Adrenal gland (tissue), 12 donors: ENCODE measurements around the gene YY1. TPM values are rescaled to one million over a fixed set of nuclear protein-coding genes. Genes with fewer than 3 reads are reported as not detected.
A peak's percentile ranks its signal among the peaks of the same experiment; 100 is the strongest.

Source experiments
- DNase-seq, 7 donors: peaks; one replicate each; pipeline ENCODE4 v3.0.0-alpha.2; 2019 to 2020
- H3K27ac ChIP-seq, 5 donors: fragments of 200-600 bp; sonication (generic) in 4 of 5; 1 replicate in 3 of 5; 2 replicates in 2 of 5; pipeline versions ENCODE4 v1.5.1 to v1.8.0; 2016 to 2020; ENCODE audit warnings: mild to moderate bottlenecking in 1 of 5
- H3K27me3 ChIP-seq: fragments of 200-600 bp; 2 replicates; pipeline ENCODE4 v1.8.0; 2021
- H3K36me3 ChIP-seq, 2 donors: fragments of 200-600 bp; replicated peaks in 1 of 2; 1 replicate in 1 of 2; 2 replicates in 1 of 2; pipeline versions ENCODE4 v1.5.1 to v1.8.0; 2018 to 2022
- H3K4me1 ChIP-seq, 2 donors: fragments of 200-600 bp; replicated peaks in 1 of 2; 1 replicate in 1 of 2; 2 replicates in 1 of 2; pipeline versions ENCODE4 v1.5.1 to v1.8.0; 2018 to 2021
- H3K4me3 ChIP-seq, 4 donors: fragments of 200-600 bp; sonication (generic) in 3 of 4; one replicate each; pipeline ENCODE4 v1.5.1; 2016 to 2018
- H3K9me3 ChIP-seq, 3 donors: fragments of 200-600 bp; sonication (generic) in 1 of 3; replicated peaks in 1 of 3; 1 replicate in 2 of 3; 2 replicates in 1 of 3; pipeline versions ENCODE4 v1.5.1 to v1.8.0; 2016 to 2021
- CTCF ChIP-seq, 6 experiments: fragments of 450-650 bp in 4 of 6; fragments of 200-600 bp in 2 of 6; sonication (generic) in 1 of 6; IDR thresholded peaks; 1 replicate in 5 of 6; 2 replicates in 1 of 6; pipeline versions ENCODE4 v1.5.1 to v1.8.0; 2016 to 2021; ENCODE audit warnings: antibody characterized with exemption in 6 of 6, mild to moderate bottlenecking in 2 of 6, moderate library complexity in 1 of 6
- POLR2A ChIP-seq, 2 donors: fragments of 450-650 bp; IDR thresholded peaks; one replicate each; pipeline ENCODE4 v1.6.1; 2017; ENCODE audit warnings: antibody characterized with exemption in 2 of 2, mild to moderate bottlenecking in 2 of 2, moderate library complexity in 1 of 2
- WGBS, 4 donors: extraction: QIAGEN DNeasy Blood & Tissue Kit in 2 of 4; methylation state at CpG; one replicate each; pipeline versions ENCODE4 v1.1.5 to v1.1.7; 2013 to 2017; 5-methylcytosine and 5-hydroxymethylcytosine counted together
- intact Hi-C, 2 donors: fragments of 100-400 bp; cut with DNase I; formaldehyde crosslinking; loops; one replicate each; pipeline versions ENCODE4 v1.14.1 to v1.15.0; 2022 to 2023
- polyA plus RNA-seq, 3 donors: library from polyadenylated mRNA; stranded (reverse); fragments of 200-250 nt in 2 of 3; fragments of 350-450 nt in 1 of 3; fragmentation: Illumina TruSeq in 1 of 3; extraction: RNeasy Lipid Tissue Mini Kit (QIAGEN cat#74804) in 1 of 3; gene quantifications; one replicate each; pipeline ENCODE4 v1.2.3, GENCODE V29; 2013 to 2014
- total RNA-seq, 9 donors: library from RNA; depleted of rRNA in 4 of 9; stranded (reverse); fragments of >200 nt in 4 of 9; fragments of 120-200 nt in 1 of 9; fragmentation: NEBNext Ultra II Directional in 1 of 9; extraction: Animal tissue kit (Norgen Biotek cat#: 25700) in 1 of 9; gene quantifications; one replicate each; pipeline versions ENCODE4 v1.1.0 to v1.2.4, GENCODE V29; 2013 to 2023
- donor health status: healthy with polysubstance abuse.
- donor health status: Bipolar disorder and iron deficiency.
- donor health status: DM: yes; HTN: yes; CAD: no.
- donor health status: DM: no; HTN: no; CAD: no.
- donor health status: DM: no; HTN: no; CAD: no.
- donor health status: DM: yes; HTN: yes; CAD: no.

The YY1 gene
- total and polyA plus RNA-seq, 12 donors, result 20.1 to 79.7 (median 52.4) TPM

DNA sequence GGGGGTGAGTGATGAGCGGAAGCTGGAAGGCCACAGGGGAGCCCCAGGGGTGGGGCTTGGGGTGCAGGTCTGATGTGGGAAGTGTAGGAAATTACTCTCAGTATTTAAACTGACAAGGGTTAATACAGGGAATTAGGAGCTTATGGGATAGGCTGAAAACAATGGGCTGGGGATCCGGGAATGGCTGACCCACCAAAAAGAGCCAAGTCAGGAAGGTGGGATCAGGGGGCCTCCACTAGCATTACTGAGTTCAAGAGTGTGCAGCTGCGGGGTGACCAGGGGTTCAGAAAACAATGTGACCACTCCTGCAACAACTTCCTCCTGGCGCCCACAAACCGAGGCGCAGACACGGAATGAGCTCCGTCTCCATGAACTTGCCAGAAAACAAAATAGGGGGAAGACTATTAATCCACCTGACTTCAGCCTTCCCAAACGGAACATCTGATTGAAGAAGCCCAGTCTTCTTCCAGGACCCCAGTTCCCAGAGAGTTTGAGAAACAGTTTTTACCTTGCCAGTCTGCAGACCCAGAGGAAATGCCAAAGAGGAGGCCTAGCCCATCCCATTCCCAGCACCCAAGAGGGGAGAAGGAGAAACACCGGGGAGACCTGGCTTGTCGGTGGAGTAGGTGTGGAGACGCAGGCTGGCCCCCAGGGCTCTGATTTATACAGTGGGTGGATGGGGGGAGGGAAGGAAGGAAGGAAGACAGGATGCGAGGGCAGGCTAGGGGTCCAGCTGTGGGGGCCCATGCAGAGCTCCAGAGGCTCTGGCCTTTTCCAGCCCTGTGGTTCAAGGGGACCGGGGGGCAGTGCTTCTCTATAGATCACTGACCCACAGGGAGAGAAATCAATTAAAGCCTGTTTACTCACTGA lies 16.5 kb upstream of the YY1 start:
- 47 to 61% (median 59%) methylated on average over 14 of the region's 14 CpGs for WGBS, 4 donors
- Histone ChIP-seq H3K36me3 (no peaks in the 10 kb centered on the region), H3K4me3 (peak overlapping the region in 1 of 4 donors; percentile 46), H3K9me3 (no peaks in the 10 kb centered on the region), H3K27ac (peak overlapping the region in 3 of 5 donors; percentile 39 to 64 (median 49)), H3K27me3 (no peaks in the 10 kb centered on the region), H3K4me1 (peaks cover 14 to 31% of the 10 kb centered on the region in 2 donors)
- no peak for DNase-seq
- TF ChIP-seq POLR2A (IDR thresholded peaks at IDR 0.05), result no peak
- TF ChIP-seq CTCF (IDR thresholded peaks at IDR 0.05), result no peak
- intact Hi-C loops, result no loop called here

DNA sequence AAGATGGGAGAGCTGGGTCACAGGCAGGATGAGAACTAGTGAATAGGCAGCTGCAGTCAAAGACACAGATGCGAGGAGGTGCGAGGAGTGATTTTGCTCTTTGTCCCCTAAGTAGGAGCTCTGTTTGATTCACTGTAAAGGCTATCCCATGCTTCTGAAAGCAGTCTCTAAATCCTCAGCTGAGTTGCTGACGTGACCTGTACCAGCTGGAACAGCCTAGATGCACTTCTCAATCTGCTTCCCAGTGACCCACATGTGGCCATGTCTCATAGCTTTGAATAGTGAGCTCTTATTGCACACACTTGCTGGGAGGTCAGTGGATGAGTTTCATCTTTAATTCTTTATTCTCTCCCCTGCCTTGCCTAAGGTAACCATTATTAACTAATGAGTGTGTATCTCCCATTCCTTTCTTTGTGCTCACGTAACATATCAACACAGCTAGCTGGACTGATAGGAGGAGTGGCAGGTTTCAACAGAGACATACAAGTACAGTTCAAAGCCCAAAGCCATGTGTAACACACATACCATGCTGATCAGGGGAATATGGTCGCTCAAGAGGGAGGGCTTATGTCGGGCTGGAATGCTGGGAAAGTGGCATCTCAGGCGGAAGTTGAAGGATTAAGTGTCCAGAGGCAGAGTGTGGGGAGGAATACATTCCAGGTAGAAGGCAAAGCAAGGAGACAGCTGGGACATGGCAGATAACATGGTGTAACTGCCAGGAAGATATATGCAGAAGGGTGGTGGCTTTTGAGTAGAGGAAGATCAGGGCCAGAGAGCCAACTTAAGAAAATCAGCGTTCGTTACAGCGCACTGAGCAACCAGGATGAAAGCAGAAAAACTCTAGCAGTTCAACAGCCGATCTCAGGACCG lies 15.4 kb upstream of the YY1 start:
- H3K9me3 ChIP-seq, result no peaks in the 10 kb centered on the region
- peaks cover 14 to 31% of the 10 kb centered on the region in 2 donors for H3K4me1 ChIP-seq
- no peaks in the 10 kb centered on the region for H3K27me3 ChIP-seq
- no peak overlapping the region for H3K4me3 ChIP-seq
- 85 to 93% (median 88%) methylated on average over 12 of the region's 12 CpGs for WGBS, 4 donors
- no peak for TF ChIP-seq CTCF (IDR thresholded peaks at IDR 0.05)
- TF ChIP-seq POLR2A (IDR thresholded peaks at IDR 0.05), result no peak
- no peak overlapping the region for H3K27ac ChIP-seq
- no peaks in the 10 kb centered on the region for H3K36me3 ChIP-seq
- DNase-seq, result no peak
- intact Hi-C loops, result no loop called here

- H3K4me3 ChIP-seq, result no peak overlapping the region
- peaks cover 9 to 26% of the 10 kb centered on the region in 2 donors for H3K4me1 ChIP-seq
- intact Hi-C loops, result no loop called here
- H3K9me3 ChIP-seq, result no peaks in the 10 kb centered on the region
- 74 to 92% (median 81%) methylated on average over 4 of the region's 4 CpGs for WGBS, 4 donors
- no peak overlapping the region for H3K27ac ChIP-seq
- TF ChIP-seq POLR2A (IDR thresholded peaks at IDR 0.05) (no peak), CTCF (IDR thresholded peaks at IDR 0.05) (no peak)
- no peak for DNase-seq
- H3K36me3 ChIP-seq, result no peaks in the 10 kb centered on the region
- no peaks in the 10 kb centered on the region for H3K27me3 ChIP-seq
Measured at GRCh38 chr14:100224229-100224866, 14.6 kb upstream of the YY1 start.

DNA sequence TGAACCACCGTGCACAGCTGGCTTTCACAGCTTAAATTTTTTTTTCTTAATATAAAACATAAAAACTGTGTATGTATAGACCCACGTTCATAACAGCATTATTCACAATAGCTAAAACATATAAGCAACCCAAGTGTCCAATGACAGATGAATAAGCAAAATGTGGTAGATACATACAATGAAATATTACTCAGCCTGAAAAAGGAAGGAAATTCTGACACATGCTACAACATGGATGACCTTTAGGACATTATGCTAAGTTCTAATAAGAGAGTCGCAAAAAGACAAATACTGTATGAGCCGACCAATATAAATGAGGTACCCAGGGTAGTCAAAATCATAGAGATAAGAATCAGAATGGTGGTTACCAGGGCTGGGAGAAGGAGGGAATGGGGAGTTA lies 13.8 kb upstream of the YY1 start:
- H3K4me3 ChIP-seq, result no peak overlapping the region
- WGBS, 4 donors, result 86 to 96% (median 94%) methylated on average over 4 of the region's 4 CpGs
- H3K27ac ChIP-seq, result no peak overlapping the region
- intact Hi-C loops, result no loop called here
- H3K9me3 ChIP-seq, result no peaks in the 10 kb centered on the region
- TF ChIP-seq POLR2A (IDR thresholded peaks at IDR 0.05) (no peak), CTCF (IDR thresholded peaks at IDR 0.05) (no peak)
- H3K4me1 ChIP-seq, result peaks cover under 1 to 21% of the 10 kb centered on the region in 2 donors
- no peaks in the 10 kb centered on the region for H3K27me3 ChIP-seq
- H3K36me3 ChIP-seq, result no peaks in the 10 kb centered on the region
- no peak for DNase-seq
